Measurements from ENCODE around the gene KCNQ1.

Gene KCNQ1

GRCh38 chr11:2411446-2412305, 33.1 kb upstream of the KCNQ1 start:
- DNase-seq (ENCODE audit: low read depth) = no peak

- DNase-seq (ENCODE audit: low read depth) = no peak
These were observed 32.5 kb upstream of the KCNQ1 start for GRCh38 chr11:2412323-2412722.

GRCh38 chr11:2413742-2414579, 30.8 kb upstream of the KCNQ1 start:
- no peak for DNase-seq (ENCODE audit: low read depth)

- DNase-seq (ENCODE audit: low read depth) = no peak
These were observed 30.2 kb upstream of the KCNQ1 start for GRCh38 chr11:2414616-2415015.

- DNase-seq (ENCODE audit: low read depth) = no peak
These were observed 29.6 kb upstream of the KCNQ1 start for GRCh38 chr11:2415171-2415570.

- no peak for DNase-seq (ENCODE audit: low read depth)
These were observed 29.0 kb upstream of the KCNQ1 start for GRCh38 chr11:2415601-2416380.

- DNase-seq (ENCODE audit: low read depth) = no peak
These were observed 28.0 kb upstream of the KCNQ1 start for GRCh38 chr11:2416765-2417164.

- no peak for DNase-seq (ENCODE audit: low read depth)
These were observed 26.7 kb upstream of the KCNQ1 start for GRCh38 chr11:2417856-2418692.

GRCh38 chr11:2418693-2419360, 26.0 kb upstream of the KCNQ1 start:
- no peak for DNase-seq (ENCODE audit: low read depth)

GRCh38 chr11:2419638-2420501, 24.9 kb upstream of the KCNQ1 start:
- peak; percentile 36 for DNase-seq (ENCODE audit: low read depth)

GRCh38 chr11:2420502-2421225, 24.1 kb upstream of the KCNQ1 start:
- peak; percentile 52 for DNase-seq (ENCODE audit: low read depth)

- DNase-seq (ENCODE audit: low read depth) = no peak
These were observed 23.4 kb upstream of the KCNQ1 start for GRCh38 chr11:2421226-2421994.

GRCh38 chr11:2421996-2422395, 22.8 kb upstream of the KCNQ1 start:
- DNase-seq (ENCODE audit: low read depth) = no peak

GRCh38 chr11:2422461-2423156, 22.2 kb upstream of the KCNQ1 start:
- DNase-seq (ENCODE audit: low read depth) = no peak

GRCh38 chr11:2423157-2424025, 21.4 kb upstream of the KCNQ1 start:
- no peak for DNase-seq (ENCODE audit: low read depth)

- no peak for DNase-seq (ENCODE audit: low read depth)
These were observed 19.9 kb upstream of the KCNQ1 start for GRCh38 chr11:2424811-2425495.
